ENCODE data around the gene RNASEH1. TPM values are rescaled to one million over a fixed set of nuclear protein-coding genes. Genes with fewer than 3 reads are reported as not detected.
"Not testable (repeated sequence)": the region's sequence is repeated elsewhere in the genome, so short reads cannot be mapped to it uniquely, and the experiment has no call there.

RNASEH1 gene
- total and polyA plus RNA-seq, 9 donors, result 10.3 to 23.9 (median 16.8) TPM

- WGBS, 3 donors, result 49 to 67% (median 51%) methylated on average over 5 of the region's 5 CpGs
- no peaks in the 10 kb centered on the region for H3K36me3 ChIP-seq
- intact Hi-C loops (cut with DNase I), result loop anchor here in 1 of 4 donors (5.0 kb wide), 1 partner anchor 73 kb away; no protein-coding TSS in a partner anchor
Observed at GRCh38 chr2:3578987-3579386, 20.9 kb upstream of the RNASEH1 start.

DNA sequence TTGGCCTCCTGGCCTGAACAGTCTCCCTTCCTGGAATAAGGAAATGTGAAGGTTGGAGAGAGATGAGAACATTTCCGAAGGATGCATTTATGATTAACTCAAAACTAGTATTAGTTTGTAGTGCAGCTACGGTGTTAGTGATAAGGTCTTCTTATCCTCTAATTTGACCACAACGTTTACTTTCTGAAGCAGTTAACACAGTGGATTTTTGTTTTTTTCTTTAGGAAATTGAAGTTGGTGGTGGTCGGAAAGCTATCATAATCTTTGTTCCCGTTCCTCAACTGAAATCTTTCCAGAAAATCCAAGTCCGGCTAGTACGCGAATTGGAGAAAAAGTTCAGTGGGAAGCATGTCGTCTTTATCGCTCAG is 18.1 kb upstream of the RNASEH1 start:
- H3K9me3 ChIP-seq; DNase-seq; H3K36me3 ChIP-seq; H3K4me1 ChIP-seq (ENCODE audit: insufficient read depth); H3K27me3 ChIP-seq: not testable (repeated sequence)
- peak overlapping the region; percentile 90 for H3K4me3 ChIP-seq
- WGBS, 3 donors, result 12 to 48% (median 23%) methylated on average over 10 of the region's 10 CpGs
- peak overlapping the region in 1 of 2 donors; percentile 85 for H3K27ac ChIP-seq
- intact Hi-C loops (cut with DNase I), result loop anchor here in 1 of 4 donors (5.0 kb wide), 1 partner anchor 76 kb away; no protein-coding TSS in a partner anchor

More at GRCh38 chr2:3578987-3579386, 20.9 kb upstream of the RNASEH1 start:
- no peaks in the 10 kb centered on the region for H3K27me3 ChIP-seq
- H3K4me3 ChIP-seq, result no peak overlapping the region
- TF ChIP-seq POLR2A (IDR thresholded peaks at IDR 0.05) (no peak), EP300 (IDR thresholded peaks at IDR 0.05) (no peak)
- TF ChIP-seq, protein P1, sequence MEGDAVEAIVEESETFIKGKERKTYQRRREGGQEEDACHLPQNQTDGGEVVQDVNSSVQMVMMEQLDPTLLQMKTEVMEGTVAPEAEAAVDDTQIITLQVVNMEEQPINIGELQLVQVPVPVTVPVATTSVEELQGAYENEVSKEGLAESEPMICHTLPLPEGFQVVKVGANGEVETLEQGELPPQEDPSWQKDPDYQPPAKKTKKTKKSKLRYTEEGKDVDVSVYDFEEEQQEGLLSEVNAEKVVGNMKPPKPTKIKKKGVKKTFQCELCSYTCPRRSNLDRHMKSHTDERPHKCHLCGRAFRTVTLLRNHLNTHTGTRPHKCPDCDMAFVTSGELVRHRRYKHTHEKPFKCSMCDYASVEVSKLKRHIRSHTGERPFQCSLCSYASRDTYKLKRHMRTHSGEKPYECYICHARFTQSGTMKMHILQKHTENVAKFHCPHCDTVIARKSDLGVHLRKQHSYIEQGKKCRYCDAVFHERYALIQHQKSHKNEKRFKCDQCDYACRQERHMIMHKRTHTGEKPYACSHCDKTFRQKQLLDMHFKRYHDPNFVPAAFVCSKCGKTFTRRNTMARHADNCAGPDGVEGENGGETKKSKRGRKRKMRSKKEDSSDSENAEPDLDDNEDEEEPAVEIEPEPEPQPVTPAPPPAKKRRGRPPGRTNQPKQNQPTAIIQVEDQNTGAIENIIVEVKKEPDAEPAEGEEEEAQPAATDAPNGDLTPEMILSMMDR (IDR thresholded peaks at IDR 0.05), result no peak
- H3K9me3 ChIP-seq, result no peaks in the 10 kb centered on the region
- H3K27ac ChIP-seq, result no peak overlapping the region
- no peak for DNase-seq
- peaks cover 6% of the 10 kb centered on the region for H3K4me1 ChIP-seq (ENCODE audit: insufficient read depth)

DNA sequence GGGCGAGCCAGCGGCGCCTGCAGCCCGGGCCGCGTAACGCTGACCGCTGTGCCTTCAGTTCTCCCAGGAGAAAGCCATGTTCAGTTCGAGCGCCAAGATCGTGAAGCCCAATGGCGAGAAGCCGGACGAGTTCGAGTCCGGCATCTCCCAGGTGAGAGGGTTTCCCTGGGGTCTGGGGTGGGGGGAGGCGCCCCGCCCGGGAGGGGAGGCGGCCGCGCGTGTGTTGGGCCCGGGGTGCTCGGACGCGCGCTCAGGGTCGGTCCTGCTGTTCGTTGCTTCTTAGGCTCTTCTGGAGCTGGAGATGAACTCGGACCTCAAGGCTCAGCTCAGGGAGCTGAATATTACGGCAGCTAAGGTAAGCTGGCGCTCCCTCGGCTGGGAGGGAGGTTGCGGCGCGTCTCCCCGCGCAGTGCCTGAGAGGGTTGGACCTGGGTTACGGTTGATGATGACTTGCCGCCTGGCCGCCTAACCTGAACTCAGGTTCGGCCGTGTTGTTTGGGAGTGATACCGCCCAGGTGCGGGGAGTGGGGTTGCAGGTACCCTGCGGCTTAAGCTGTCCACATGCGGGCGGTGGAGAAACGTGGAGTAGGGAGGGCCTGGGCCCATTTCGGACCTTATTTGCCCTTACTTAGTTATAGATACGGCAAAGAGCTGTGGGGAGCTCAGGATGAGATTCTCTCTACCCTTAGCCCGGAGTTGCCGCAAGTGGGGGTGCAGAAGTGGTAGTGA is 17.6 kb upstream of the RNASEH1 start:
- TF ChIP-seq EP300 (IDR thresholded peaks at IDR 0.05), result no peak

GRCh38 chr2:3574155-3574554 is 16.0 kb upstream of the RNASEH1 start:
- intact Hi-C loops (cut with DNase I), result no loop called here
- no peak overlapping the region for H3K4me3 ChIP-seq
- H3K4me1 ChIP-seq (ENCODE audit: insufficient read depth), result peaks cover 4% of the 10 kb centered on the region
- TF ChIP-seq EP300 (IDR thresholded peaks at IDR 0.05) (no peak), POLR2A (IDR thresholded peaks at IDR 0.05) (no peak)
- TF ChIP-seq, protein P1 (IDR thresholded peaks at IDR 0.05), result no peak
- 92 to 94% (median 94%) methylated on average over 11 of the region's 11 CpGs for WGBS, 3 donors
- H3K27me3 ChIP-seq, result no peaks in the 10 kb centered on the region
- DNase-seq, result no peak
- H3K9me3 ChIP-seq, result no peaks in the 10 kb centered on the region
- H3K36me3 ChIP-seq, result no peaks in the 10 kb centered on the region
- no peak overlapping the region for H3K27ac ChIP-seq

More for the DNA sequence above, 17.6 kb upstream of the RNASEH1 start:
- Histone ChIP-seq H3K9me3 (no peaks in the 10 kb centered on the region), H3K27me3 (no peaks in the 10 kb centered on the region), H3K4me1 (ENCODE audit: insufficient read depth) (peaks cover 6% of the 10 kb centered on the region), H3K27ac (peak overlapping the region; percentile 67 to 85), H3K36me3 (no peaks in the 10 kb centered on the region), H3K4me3 (peak overlapping the region; percentile 90)
- intact Hi-C loops (cut with DNase I), result loop anchor here in 1 of 4 donors (5.0 kb wide), 1 partner anchor 77 kb away; no protein-coding TSS in a partner anchor
- DNase-seq, result peak in 2 of 5 donors; percentile 37 to 56
- WGBS, 3 donors, result 0 to 2% (median 1%) methylated on average over 40 to 54 of the region's 54 CpGs

DNA sequence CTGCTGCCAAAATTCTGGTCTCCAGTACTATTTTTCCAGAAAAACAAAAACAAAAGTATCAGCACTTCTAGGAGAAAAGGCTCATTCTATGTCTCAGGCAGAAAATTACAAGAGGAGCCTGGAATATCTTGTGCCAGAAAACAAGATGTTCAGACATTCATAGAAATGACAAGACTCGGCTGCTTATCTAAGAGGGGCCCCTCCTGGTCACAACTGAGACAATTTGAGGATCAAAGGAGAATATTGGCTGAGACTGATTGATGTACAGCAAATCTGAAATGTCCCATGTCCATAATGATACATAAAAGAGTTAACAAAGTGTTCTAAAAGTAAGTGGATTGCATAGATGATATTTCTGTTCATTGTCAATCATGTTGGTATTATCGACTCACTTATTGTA is 14.5 kb upstream of the RNASEH1 start:
- no peak overlapping the region for H3K27ac ChIP-seq
- WGBS, 3 donors, result 53 to 69% (median 54%) methylated on average over 2 of the region's 2 CpGs
- no peak overlapping the region for H3K4me3 ChIP-seq
- H3K27me3 ChIP-seq, result no peaks in the 10 kb centered on the region
- TF ChIP-seq POLR2A (IDR thresholded peaks at IDR 0.05) (no peak), EP300 (IDR thresholded peaks at IDR 0.05) (no peak)
- TF ChIP-seq, protein P1 (IDR thresholded peaks at IDR 0.05), result no peak
- H3K4me1 ChIP-seq (ENCODE audit: insufficient read depth), result peaks cover 4% of the 10 kb centered on the region
- no peaks in the 10 kb centered on the region for H3K9me3 ChIP-seq
- DNase-seq, result no peak
- H3K36me3 ChIP-seq, result no peaks in the 10 kb centered on the region
- intact Hi-C loops (cut with DNase I), result no loop called here

Data from ovary (tissue), 9 donors.